IMR-90 (cell line): Measurements from ENCODE around the gene POU2F2.

Source experiments
- POLR2A ChIP-seq: IDR thresholded peaks from 2 replicates; pipeline ENCODE4 v1.6.1; 2012; ENCODE audit warnings: mild to moderate bottlenecking, low read depth, low read length
- TF ChIP-seq, protein P1 (sequence below): conservative IDR thresholded peaks from 2 replicates; pipeline ENCODE4 v1.5.1; 2012; ENCODE audit warnings: mild to moderate bottlenecking, low read depth, low read length, improper control_type of control experiment
- TF ChIP-seq, protein P2 (sequence below): fragments of 150-350 bp; IDR thresholded peaks from 2 replicates; pipeline ENCODE4 v1.6.1; 2017; ENCODE audit warnings: mild to moderate bottlenecking, antibody characterized with exemption, low read length, low read depth

GRCh38 chr19:42081584-42082203 is 50.6 kb downstream of the POU2F2 start:
- TF ChIP-seq, protein P1, sequence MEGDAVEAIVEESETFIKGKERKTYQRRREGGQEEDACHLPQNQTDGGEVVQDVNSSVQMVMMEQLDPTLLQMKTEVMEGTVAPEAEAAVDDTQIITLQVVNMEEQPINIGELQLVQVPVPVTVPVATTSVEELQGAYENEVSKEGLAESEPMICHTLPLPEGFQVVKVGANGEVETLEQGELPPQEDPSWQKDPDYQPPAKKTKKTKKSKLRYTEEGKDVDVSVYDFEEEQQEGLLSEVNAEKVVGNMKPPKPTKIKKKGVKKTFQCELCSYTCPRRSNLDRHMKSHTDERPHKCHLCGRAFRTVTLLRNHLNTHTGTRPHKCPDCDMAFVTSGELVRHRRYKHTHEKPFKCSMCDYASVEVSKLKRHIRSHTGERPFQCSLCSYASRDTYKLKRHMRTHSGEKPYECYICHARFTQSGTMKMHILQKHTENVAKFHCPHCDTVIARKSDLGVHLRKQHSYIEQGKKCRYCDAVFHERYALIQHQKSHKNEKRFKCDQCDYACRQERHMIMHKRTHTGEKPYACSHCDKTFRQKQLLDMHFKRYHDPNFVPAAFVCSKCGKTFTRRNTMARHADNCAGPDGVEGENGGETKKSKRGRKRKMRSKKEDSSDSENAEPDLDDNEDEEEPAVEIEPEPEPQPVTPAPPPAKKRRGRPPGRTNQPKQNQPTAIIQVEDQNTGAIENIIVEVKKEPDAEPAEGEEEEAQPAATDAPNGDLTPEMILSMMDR: peak; percentile 62
- no peak for TF ChIP-seq POLR2A
- TF ChIP-seq, protein P2, sequence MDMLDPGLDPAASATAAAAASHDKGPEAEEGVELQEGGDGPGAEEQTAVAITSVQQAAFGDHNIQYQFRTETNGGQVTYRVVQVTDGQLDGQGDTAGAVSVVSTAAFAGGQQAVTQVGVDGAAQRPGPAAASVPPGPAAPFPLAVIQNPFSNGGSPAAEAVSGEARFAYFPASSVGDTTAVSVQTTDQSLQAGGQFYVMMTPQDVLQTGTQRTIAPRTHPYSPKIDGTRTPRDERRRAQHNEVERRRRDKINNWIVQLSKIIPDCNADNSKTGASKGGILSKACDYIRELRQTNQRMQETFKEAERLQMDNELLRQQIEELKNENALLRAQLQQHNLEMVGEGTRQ: no peak
